Measurements from ENCODE around the gene SCN4A. TPM values are rescaled to one million over a fixed set of nuclear protein-coding genes. Genes with fewer than 3 reads are reported as not detected.
"Not testable (repeated sequence)": the region's sequence is repeated elsewhere in the genome, so short reads cannot be mapped to it uniquely, and the experiment has no call there.

Gene SCN4A
- total RNA-seq (2014; rRNA removed) (0.06 TPM in 1 of 2 replicates, not detected in the other), Bru-seq, nascent RNA (percentile 8 among the genes with signal in this experiment), BruChase-seq, experiment 1, labeled RNA remaining after a 6-hour chase (percentile 11 among the genes with signal in this experiment), BruChase-seq, experiment 2, labeled RNA remaining after a 2-hour chase (percentile 15 among the genes with signal in this experiment)
- long read RNA-seq: 0 reads

DNA sequence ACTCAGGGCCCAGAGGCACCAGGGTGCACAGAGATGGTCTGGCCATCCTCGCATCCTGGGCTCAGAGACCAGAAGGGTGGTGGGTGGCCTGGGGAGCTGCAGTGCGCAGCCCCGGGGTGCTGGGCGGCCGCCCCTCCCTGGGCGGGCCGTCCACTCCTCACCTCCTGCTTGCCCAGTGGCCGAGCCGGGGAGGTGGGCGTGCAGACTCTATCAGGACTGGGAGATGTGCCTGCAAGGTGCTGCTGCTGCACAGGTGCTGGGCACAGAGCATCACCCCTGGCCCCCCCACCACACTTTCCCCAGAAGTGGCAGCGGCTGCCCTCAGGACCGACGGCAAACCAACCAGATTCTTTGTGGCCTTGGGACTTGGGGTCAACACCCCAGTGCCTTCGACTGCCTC is at the start of gene SCN4A:
SCN4A (minus strand) TSS at position 123 of the 400 bp plus-strand sequence; CDS start at position 46, 77 bp downstream.
- H3F3A ChIP-seq (ENCODE audit: low read length, unreplicated experiment): no peaks in the 10 kb centered on the region
- no peak within 1 kb of the TSS for H2AFZ ChIP-seq (ENCODE audit: low read length)
- no peak for DNase-seq
- H3K9me2 ChIP-seq (replicated peaks; ENCODE audit: low read length): no peaks in the 10 kb centered on the region
- H4K20me1 ChIP-seq (ENCODE audit: low read length): no peaks in the 10 kb centered on the region
- H3K4me1 ChIP-seq (ENCODE audit: insufficient read depth, low read length): peaks cover 29% of the 10 kb centered on the region
- ChIA-PET POLR2A (ENCODE audit: unreplicated experiment) (no interaction called here), CTCF (no interaction called here)
- H3K4me3 ChIP-seq (ENCODE audit: low read length): peak within 1 kb of the TSS; percentile 53; the same call in 1 of the 2 replicates
- intact Hi-C loops (cut with micrococcal nuclease): no loop called here
- TF ChIP-seq EZH2phosphoT487 (IDR thresholded peaks at IDR 0.05; ENCODE audit: borderline replicate concordance, low read length) (no peak), CTCF (conservative IDR thresholded peaks at IDR 0.05; ENCODE audit: low read depth, low read length) (no peak), EZH2 (IDR thresholded peaks at IDR 0.05; ENCODE audit: low read length, unreplicated experiment) (no peak)
- no peak within 1 kb of the TSS for H3K9ac ChIP-seq (ENCODE audit: low read length)
- no peak for ATAC-seq
- no peaks in the 10 kb centered on the region for H3K9me3 ChIP-seq (ENCODE audit: low read length)
- H3K27me3 ChIP-seq (ENCODE audit: low read length): no peaks in the 10 kb centered on the region
- H3K79me2 ChIP-seq (ENCODE audit: low read length): no peaks in the 10 kb centered on the region
- peak within 1 kb of the TSS; percentile 95 for H3K27ac ChIP-seq (ENCODE audit: low read length)
- no TSS peak for BruUV-seq (replicated peaks)
- no peaks in the 10 kb centered on the region for H3K36me3 ChIP-seq (ENCODE audit: low read depth, low read length)
- H3K4me2 ChIP-seq (ENCODE audit: low read length): peak within 1 kb of the TSS; percentile 91

DNA sequence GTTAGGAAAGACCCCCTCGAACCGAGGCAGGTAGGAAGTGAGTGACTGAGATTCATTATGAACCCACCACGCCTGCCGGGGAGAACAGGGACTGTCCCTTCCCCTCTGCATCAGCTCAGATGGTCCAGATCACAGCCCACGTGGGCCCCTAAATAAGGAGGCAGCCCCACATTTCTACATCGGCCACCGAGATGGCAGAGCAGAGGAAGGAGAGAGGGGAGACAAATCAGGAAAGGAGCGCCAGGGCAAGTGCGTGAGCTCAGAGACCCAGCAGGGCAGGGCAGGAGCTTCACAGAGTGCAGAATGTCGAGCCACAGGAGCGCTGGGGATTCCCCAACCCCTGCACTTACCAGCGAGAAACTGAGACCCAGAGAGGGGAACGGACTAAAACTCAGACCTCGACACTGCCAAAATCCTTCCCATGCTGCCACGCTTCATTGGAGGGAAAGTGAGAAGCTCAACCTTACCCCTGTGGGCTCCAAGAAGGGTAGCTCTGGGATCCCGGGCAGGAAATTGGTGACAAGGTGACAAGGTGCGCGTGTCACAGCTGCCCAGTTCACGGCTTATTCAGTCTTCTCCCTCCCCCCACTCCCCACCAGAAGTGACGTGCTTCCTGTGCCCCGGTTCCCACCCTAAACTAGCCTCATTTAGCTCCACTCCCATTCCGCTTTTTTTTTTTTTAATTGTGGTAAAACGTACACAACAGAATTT is 47.5 kb upstream of the SCN4A start, which contains the start of gene ICAM2:
ICAM2 (minus strand) TSS at position 578 of the 711 bp plus-strand sequence. CDS start 13,942 bp downstream, outside the sequence.
- no peaks in the 10 kb centered on the region for H3K9me3 ChIP-seq (ENCODE audit: low read length)
- no peak within 1 kb of the TSS for H3K27ac ChIP-seq (ENCODE audit: low read length)
- H3K9ac ChIP-seq (ENCODE audit: low read length): no peak within 1 kb of the TSS
- no peaks in the 10 kb centered on the region for H4K20me1 ChIP-seq (ENCODE audit: low read length)
- ChIA-PET CTCF (interaction anchor here (0.6 kb wide), 1 partner anchor 158 kb away, joined by 7 read pairs; no protein-coding TSS in a partner anchor), POLR2A (ENCODE audit: unreplicated experiment) (no interaction called here)
- TF ChIP-seq EZH2phosphoT487 (IDR thresholded peaks at IDR 0.05; ENCODE audit: borderline replicate concordance, low read length) (no peak), EZH2 (IDR thresholded peaks at IDR 0.05; ENCODE audit: low read length, unreplicated experiment) (no peak), CTCF (conservative IDR thresholded peaks at IDR 0.05; ENCODE audit: low read depth, low read length) (no peak)
- no peak within 1 kb of the TSS for H2AFZ ChIP-seq (ENCODE audit: low read length)
- H3F3A ChIP-seq (ENCODE audit: low read length, unreplicated experiment): no peaks in the 10 kb centered on the region
- H3K4me3 ChIP-seq (ENCODE audit: low read length): no peak within 1 kb of the TSS
- no peaks in the 10 kb centered on the region for H3K9me2 ChIP-seq (replicated peaks; ENCODE audit: low read length)
- intact Hi-C loops (cut with micrococcal nuclease): no loop called here
- no peaks in the 10 kb centered on the region for H3K79me2 ChIP-seq (ENCODE audit: low read length)
- H3K4me2 ChIP-seq (ENCODE audit: low read length): no peak within 1 kb of the TSS
- DNase-seq: no peak
- BruUV-seq (replicated peaks): no TSS peak
- no peaks in the 10 kb centered on the region for H3K4me1 ChIP-seq (ENCODE audit: insufficient read depth, low read length)
- ATAC-seq: no peak
- H3K27me3 ChIP-seq (ENCODE audit: low read length): no peaks in the 10 kb centered on the region
- no peaks in the 10 kb centered on the region for H3K36me3 ChIP-seq (ENCODE audit: low read depth, low read length)

GRCh38 chr17:64019551-64019961 is 46.8 kb upstream of the SCN4A start:
- H3K27ac ChIP-seq (ENCODE audit: low read length); H3K4me1 ChIP-seq (ENCODE audit: insufficient read depth, low read length); H3K36me3 ChIP-seq (ENCODE audit: low read depth, low read length); H3F3A ChIP-seq (ENCODE audit: low read length, unreplicated experiment); H3K9me3 ChIP-seq (ENCODE audit: low read length); POLR2A ChIA-PET (ENCODE audit: unreplicated experiment); BruUV-seq (replicated peaks); H3K79me2 ChIP-seq (ENCODE audit: low read length); H4K20me1 ChIP-seq (ENCODE audit: low read length); ATAC-seq; H3K4me3 ChIP-seq (ENCODE audit: low read length); H3K9me2 ChIP-seq (replicated peaks; ENCODE audit: low read length); H3K4me2 ChIP-seq (ENCODE audit: low read length); H3K27me3 ChIP-seq (ENCODE audit: low read length); H3K9ac ChIP-seq (ENCODE audit: low read length); intact Hi-C loops (cut with micrococcal nuclease); H2AFZ ChIP-seq (ENCODE audit: low read length); DNase-seq: not testable (repeated sequence)
- CTCF ChIA-PET: interaction anchor here (0.7 kb wide), 1 partner anchor 100 kb away, joined by 3 read pairs; no protein-coding TSS in a partner anchor

Data from PC-3 (cell line).